GM18505 (cell line): ENCODE data around the gene ATRN.

Experiments used
- ATAC-seq: cut with Tn5 transposase; IDR thresholded peaks from one replicate; pipeline ENCODE4 v1.9.1; 2021; ENCODE audit not compliant: unreplicated experiment
- POLR2A ChIP-seq: IDR thresholded peaks from 4 replicates; pipeline ENCODE4 v1.6.1; 2011; ENCODE audit warnings: borderline replicate concordance; ENCODE audit not compliant: insufficient read depth, insufficient read length; ENCODE audit errors: extremely low read depth

Gene ATRN

DNA sequence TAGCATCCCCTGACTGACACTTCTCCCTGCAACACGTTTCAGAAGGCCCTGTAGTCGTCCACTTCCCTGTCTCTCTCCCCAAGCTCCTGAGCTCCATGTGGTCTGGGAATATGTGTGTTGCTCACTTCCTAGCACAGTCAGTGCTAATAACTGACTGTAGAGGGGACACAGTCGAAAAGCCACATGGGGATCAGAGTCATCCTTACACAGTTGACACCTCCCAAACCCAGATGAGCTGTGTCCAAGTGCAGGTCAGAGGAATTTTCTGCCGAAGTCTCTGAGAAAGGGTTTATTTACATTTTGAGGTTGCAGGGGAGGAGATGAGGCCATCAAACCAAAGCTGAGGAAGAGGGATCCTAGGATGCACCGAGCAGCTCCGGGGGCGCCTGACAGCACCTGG is 214.5 kb downstream of the ATRN start:
- ATAC-seq = no peak
- TF ChIP-seq POLR2A = no peak

DNA sequence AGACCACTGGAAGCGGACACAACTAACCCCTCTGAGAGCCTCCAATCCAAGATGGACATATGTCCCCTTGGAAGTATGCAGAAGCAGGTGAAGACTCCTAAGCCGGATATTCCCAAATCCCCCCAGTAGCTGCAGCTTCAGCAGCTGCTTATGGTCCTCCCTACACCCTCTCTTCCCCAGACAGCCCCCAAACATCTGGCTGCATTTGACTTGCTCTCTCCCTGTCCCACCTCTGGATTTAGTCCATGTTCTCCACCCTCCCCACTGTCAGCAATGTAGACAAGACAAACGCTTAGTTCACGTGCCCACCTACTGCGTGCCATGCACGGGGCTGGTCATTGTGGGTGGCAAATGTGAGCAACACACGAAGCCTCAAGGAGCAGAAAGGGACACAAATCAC is 215.6 kb downstream of the ATRN start:
- no peak for TF ChIP-seq POLR2A
- ATAC-seq = no peak

DNA sequence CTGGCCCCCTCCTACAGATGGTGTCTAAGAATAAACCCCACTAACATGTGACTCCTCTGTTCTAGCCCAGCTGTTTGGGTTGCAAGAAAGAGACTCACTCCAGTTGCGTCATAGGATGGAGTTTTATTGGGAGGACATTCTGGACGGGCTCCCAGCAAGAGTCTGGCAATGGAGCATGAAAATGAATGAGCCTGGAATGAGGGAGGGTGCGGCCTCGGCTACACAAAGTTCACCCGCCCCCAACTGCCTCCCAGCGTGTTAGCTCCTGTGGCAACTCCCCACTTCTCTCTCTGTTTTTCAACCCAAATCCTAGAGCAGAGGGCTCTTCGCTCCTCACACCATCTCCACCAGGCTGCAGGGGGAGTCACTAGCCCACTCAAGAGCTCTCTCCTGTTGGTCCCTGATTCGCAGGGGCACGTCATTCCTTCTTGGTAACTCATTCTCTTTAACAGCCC is 216.1 kb downstream of the ATRN start:
- no peak for ATAC-seq
- TF ChIP-seq POLR2A = no peak

DNA sequence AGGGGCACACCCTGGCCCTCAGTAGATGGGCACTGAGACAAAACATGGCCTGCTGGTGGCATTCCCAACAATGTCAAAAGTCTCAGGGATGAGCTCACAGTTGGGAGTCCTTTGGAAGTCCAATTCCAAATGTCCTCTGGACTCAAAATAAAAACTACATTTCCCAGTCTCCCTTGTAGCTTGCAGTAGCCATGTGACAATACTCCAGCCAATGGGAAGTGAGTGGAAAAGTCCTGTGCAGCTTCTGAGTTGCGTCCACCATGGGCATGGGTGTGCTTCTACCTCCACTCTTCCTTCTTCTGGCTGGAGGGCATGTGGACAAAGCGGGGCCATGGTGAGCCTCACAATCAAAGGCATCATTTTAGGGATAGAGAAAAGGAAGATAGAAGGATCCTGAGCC is 216.8 kb downstream of the ATRN start:
- no peak for ATAC-seq
- no peak for TF ChIP-seq POLR2A

GRCh38 chr20:3689978-3690377 is 219.2 kb downstream of the ATRN start:
- no peak for ATAC-seq
- no peak for TF ChIP-seq POLR2A

DNA sequence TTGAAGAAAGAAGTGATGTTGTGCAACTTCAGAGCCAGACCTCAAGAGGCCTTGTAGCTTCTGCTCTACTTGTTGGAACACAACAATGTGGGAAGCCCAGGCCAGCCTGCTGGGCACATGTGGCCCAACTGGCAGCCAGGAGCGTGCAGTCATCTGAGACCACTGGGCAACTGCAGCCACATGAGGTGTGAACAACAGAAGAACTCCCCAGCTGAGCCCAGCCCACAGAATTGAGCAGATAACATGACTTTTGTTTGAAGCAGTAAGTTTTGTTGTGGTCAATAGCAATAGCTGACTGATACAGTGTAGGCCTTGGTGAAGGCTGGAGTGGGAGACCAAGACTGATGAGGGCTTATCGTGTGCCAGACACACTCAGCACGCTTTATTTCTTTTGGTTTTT is 219.6 kb downstream of the ATRN start:
- TF ChIP-seq POLR2A = no peak
- ATAC-seq = no peak

GRCh38 chr20:3691306-3691705 is 220.5 kb downstream of the ATRN start:
- no peak for TF ChIP-seq POLR2A
- no peak for ATAC-seq

- no peak for TF ChIP-seq POLR2A
- no peak for ATAC-seq
These were observed 221.1 kb downstream of the ATRN start for GRCh38 chr20:3691897-3692296.

DNA sequence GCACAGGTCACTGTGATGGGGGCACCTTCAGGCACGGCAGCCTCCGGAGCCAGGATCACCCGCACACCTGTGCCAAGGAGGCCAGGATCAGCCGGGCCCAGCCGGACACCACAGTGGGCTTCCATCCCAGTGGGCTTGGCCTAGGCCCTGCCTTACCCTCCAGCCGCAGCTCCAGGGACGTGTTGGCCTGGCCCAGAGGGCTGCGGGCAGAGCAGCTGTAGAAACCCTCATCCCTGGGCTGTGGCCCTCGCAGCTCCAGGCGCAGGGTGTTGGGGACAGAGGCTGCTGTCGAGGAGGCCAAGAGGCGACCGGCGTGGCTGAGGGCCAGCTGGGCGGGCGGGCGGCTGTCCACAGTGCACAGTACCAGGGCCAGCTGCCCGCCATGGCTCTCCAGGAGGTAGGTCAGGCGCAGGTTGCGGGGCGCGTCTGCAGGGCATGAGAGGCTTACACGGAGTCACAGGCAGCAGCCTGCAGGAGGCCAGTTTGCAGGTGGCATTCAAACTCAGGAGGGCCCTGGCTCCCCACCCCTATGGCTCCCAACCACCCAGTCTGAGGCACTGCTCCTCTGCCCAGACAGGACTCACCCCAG is 222.0 kb downstream of the ATRN start:
- TF ChIP-seq POLR2A = no peak
- no peak for ATAC-seq

GRCh38 chr20:3693376-3693775 is 222.6 kb downstream of the ATRN start:
- TF ChIP-seq POLR2A = no peak
- no peak for ATAC-seq

- no peak for ATAC-seq
- no peak for TF ChIP-seq POLR2A
These were observed 224.0 kb downstream of the ATRN start for GRCh38 chr20:3694864-3695263.

GRCh38 chr20:3696200-3696599 is 225.4 kb downstream of the ATRN start:
- ATAC-seq = no peak
- TF ChIP-seq POLR2A = no peak

GRCh38 chr20:3696745-3697587 is 226.1 kb downstream of the ATRN start:
- ATAC-seq = no peak
- TF ChIP-seq POLR2A = no peak
